HUDEP-2 (cell line): ENCODE results near the gene GCH1.

Experiments used
- DNase-seq, 76 experiments: peaks; one replicate each; lab custom pipeline; 2025; ENCODE audit not compliant: unreplicated experiment in 76 of 76; lab: John Stamatoyannopoulos, UW

The GCH1 gene

GRCh38 chr14:54829486-54830224, 73.0 kb downstream of the GCH1 start:
- no peak for DNase-seq

DNA sequence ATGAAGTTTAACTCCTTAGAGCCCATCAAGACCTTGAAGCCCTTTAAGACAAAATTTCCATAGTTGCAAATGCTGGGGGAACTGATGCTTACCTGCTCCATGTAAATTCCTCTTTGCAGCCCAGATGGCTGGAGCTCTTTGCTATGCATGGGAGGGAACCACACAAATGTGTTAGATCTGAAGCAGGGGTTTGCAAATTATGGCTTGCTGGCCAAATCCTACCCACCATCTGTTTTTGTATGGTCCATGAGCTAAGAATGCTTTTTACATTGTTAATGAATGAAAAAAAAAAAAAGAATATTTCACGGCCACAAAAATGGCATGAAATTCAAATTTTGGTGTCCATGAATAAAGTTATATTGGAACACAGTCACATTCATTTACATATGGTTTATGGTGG, 74.6 kb downstream of the GCH1 start:
- no peak for DNase-seq

GRCh38 chr14:54823757-54824549, 78.7 kb downstream of the GCH1 start:
- DNase-seq, result no peak

GRCh38 chr14:54822685-54823084, 79.9 kb downstream of the GCH1 start:
- DNase-seq, result no peak

DNA sequence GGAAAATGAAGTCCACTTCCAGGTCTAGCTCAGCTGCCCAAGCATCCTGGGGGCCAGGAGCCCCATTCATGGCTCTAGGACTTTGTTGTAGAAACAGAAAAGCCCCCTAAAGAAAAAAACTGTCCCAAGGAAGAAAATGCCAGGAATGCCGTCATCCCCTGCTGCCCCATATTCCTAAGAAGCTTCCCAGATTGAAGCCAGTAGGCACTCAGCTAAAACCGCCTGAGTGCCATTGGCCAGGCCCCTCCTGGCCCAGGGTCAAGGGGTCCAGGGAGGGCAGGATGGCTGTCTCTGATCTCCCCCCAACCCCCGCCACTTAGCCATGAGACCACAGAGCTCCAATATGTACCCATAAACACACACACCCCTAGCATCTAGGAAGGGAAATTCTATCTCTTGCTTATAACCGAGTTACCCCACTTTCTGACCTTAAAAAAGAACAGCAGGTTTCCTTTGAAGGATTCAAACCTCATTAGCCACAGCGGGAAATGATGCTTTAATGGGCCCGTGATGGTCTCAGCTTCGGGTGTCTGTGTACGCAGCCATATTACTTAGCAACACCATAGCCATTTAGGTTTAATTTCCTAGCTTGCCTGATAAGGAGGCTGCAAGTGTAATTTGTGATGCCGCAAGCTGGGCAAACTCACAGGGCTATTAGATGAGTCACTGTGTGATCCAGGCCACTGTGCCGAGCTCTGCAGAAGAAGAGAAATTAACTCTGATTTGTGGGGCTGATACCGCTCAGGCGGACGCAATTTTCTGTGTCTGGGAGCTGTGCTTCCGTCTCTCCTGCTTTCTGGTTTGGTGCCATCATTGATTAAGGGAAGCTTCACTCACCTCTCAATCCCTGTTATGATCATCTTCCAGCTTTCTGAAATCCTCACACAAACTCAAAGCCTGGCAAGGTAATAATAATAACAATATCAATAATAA, 84.2 kb downstream of the GCH1 start:
- peak in 3 of 76 experiments; percentile 7 to 21 (median 19) for DNase-seq

DNA sequence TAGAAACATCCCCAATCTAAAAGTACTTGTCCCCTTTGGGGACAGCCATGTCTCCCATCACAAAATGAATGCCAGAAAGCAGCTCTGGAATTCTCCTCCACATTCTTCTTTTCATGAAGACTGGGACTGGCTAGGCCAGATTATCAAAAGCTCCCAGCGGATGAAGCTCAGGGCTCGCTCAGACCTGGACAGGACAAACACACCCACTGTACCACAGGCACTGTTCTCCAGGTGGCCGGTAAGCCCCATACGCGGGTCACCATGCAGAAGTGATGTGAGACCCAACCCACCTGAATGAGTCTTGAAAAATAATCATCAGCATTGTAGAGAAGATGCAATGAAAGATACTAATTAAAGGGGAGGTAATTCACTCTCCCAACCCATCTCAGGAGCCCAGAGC, 85.1 kb downstream of the GCH1 start:
- DNase-seq, result no peak

DNA sequence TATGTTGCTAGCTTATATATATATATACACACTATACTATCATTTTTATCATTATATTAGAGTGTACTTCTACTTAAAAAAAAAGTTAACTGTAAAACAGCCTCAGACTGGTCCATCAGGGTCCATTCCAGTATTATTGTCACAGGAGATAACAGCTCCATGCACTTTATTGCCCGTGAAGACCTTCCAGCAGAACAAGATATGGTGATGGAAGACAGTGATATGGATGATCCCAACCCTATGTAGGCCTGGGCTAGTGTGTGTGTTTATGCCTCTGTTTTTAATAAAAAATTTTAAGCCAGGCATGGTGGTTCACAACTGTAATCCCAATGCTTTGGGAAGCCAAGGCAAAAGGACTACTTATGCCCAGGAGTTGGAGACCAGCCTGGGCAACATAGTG, 86.2 kb downstream of the GCH1 start:
- no peak for DNase-seq

DNA sequence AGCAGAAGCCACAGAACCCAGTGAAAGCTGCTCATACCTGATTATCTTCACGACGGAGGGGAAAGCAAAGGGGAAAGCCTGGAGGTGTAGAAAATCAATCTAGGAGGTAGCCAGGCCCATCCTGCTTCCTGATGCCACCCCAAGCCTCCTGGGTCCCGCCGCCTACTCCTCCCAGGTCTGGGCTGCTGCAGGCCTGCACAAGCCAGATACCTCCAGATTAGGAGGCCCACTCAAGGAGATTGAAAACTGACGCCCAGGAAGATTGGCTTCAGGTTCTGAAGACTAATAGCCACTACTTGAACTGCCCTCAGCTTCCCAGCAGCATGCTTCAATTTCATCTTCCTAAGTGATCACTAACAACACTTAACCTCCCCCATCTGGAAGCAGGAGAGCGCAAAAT, 87.1 kb downstream of the GCH1 start:
- no peak for DNase-seq

GRCh38 chr14:54815016-54815415, 87.6 kb downstream of the GCH1 start:
- no peak for DNase-seq

GRCh38 chr14:54814076-54814475, 88.5 kb downstream of the GCH1 start:
- peak in 28 of 76 experiments; percentile 1 to 34 (median 14) for DNase-seq

- DNase-seq, result no peak
These were observed 89.5 kb downstream of the GCH1 start for GRCh38 chr14:54813081-54813480.

GRCh38 chr14:54812617-54813016, 90.0 kb downstream of the GCH1 start:
- no peak for DNase-seq

- no peak for DNase-seq
These were observed 92.9 kb downstream of the GCH1 start for GRCh38 chr14:54809767-54810166.

DNA sequence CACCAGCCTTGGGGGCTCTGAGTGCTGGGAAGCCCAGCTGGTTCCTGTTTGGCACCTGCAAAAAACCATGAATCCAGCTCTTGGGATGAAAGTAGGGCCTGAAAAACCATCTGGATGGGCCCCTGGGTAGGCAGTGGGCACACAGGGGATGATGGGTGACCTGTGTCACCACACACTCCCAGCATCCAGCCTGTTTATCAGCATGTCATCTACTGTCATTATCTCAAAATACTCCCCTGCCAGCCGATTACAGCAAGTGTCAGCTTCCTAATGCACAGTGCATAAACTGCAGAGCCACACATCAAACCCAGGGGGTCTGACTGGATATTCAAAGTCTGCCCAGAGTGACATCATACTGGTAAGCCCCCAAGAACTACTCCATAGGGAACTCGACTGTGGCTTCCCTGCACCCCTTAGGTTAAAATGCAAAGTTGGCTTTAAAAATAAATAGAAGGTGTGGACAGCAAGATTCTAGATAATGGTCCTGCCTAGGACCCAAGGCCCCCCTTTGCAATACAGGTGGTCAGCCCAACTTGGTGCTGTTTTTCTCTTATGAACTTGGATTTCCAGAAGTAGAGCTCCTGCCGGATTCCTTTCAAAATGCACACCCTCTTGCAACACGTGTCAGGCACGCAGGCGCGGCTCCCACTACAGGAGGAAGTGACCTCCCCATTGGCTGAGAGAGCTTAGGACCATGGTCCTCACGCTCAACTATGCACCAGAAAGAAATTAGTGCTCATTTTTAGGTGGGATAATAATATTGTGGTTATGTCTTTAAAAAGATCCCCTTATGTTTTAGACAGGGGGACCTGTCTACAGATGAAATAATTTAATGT, 94.1 kb downstream of the GCH1 start:
- DNase-seq, result no peak

DNA sequence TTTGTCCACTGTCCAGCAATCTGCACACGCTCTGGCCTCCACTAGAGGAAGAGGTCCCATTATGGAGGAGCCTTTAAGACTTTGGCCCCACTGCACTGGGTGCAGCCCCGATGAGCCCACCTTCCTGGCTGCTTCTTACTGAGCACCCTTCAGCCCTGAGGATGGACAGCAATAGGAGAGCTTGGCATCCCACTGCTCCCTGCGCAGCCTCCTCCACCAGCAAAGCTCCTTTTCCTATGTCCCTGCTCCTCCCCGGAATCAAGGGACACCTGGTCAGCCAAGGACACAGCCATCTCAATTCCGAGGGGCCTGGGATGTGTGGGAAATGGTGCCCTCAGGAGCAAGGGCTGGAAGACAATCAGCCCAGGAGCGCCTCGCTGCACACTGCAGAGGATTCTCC, 94.7 kb downstream of the GCH1 start:
- no peak for DNase-seq

- no peak for DNase-seq
These were observed 95.2 kb downstream of the GCH1 start for GRCh38 chr14:54807428-54807827.

DNA sequence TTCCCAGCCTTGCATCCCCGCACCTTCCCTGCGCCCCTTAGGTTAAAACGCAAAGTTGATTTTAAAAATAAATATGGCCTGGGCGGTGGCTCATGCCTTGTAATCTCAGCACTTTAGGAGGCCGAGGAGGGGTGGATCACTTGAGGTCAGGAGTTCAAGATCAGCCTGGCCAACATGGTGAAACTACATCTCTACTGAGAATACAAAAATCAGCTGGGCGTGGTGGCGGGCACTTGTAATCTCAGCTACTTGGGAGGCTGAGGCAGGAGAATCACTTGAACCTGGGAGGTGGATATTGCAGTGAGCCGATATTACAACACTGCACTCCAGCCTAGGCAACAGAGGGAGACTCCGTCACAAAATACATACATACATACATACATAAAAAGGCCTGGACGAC, 96.0 kb downstream of the GCH1 start:
- DNase-seq, result no peak

- DNase-seq, result peak in 71 of 76 experiments; percentile 11 to 84 (median 63)
These were observed 96.9 kb downstream of the GCH1 start for GRCh38 chr14:54805445-54806322.

DNA sequence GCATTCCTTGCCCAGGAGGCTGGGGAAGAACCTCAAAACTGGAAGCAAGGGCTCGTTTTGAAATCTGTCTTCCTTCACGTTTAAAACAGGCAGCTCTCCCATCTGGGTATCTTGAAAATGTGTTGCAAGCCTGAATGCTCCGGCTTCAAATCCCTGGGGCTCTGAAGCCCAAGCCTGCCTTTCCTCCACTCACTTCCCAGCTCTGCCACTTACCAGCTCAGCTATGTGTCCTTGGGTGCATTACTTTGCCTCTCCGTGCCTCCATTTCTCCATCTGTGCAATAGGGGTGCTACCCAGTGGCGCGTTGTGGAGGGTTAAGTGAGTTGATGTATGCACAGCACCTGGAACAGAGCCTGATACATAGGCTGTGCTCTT, 97.6 kb downstream of the GCH1 start:
- no peak for DNase-seq
